SK-N-MC (cell line): ENCODE measurements around the gene TVP23C.

Experiments
- EZH2 ChIP-seq: fragments of 200-600 bp; sonication (generic); IDR thresholded peaks from one replicate; pipeline ENCODE4 v1.6.1; 2017; ENCODE audit warnings: antibody characterized with exemption
- POLR2AphosphoS5 ChIP-seq: IDR thresholded peaks from 2 replicates; pipeline ENCODE4 v1.6.1; 2012; ENCODE audit warnings: mild to moderate bottlenecking, low read depth, low read length, borderline replicate concordance

- TF ChIP-seq POLR2AphosphoS5 (no peak), EZH2 (no peak)
These were observed 59.6 kb downstream of the TVP23C start for GRCh38 chr17:15503731-15504130.
